ENCODE data around the gene AK4.

DNA sequence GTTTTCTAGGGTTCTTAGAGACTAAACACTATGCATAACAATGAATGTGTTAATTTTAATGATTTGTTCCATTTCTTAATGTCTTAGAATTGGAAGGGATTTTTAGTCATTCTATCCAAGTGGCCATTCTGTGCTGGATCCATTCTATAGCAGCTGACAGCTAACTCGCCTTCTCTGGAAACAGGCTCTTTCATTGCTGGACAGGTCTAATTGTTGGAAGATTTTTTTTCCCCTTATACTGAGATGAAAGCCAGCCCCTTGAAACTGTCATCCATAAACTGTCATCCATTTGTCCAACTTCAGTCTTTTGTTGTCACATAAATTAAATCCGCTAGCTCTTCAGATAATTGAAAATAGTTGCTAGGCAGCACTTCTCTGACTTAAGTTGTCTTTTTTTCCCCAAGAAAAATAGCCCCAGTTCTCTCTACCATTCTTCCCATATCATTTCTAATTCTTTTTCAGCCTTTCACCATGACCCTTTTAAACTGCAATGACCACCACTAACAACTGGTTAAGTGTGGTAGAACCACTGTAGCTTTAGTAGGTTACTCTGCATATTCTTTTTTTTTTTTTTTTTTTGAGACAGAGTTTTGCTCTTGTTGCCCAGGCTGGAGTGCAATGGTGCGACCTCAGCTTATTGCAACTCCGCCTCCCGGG is 19.7 kb downstream of the AK4 start:
- no peak for TF ChIP-seq CREB1 (CRISPR knock-in tag; IDR thresholded peaks at IDR 0.05)
- TF ChIP-seq, protein P1, sequence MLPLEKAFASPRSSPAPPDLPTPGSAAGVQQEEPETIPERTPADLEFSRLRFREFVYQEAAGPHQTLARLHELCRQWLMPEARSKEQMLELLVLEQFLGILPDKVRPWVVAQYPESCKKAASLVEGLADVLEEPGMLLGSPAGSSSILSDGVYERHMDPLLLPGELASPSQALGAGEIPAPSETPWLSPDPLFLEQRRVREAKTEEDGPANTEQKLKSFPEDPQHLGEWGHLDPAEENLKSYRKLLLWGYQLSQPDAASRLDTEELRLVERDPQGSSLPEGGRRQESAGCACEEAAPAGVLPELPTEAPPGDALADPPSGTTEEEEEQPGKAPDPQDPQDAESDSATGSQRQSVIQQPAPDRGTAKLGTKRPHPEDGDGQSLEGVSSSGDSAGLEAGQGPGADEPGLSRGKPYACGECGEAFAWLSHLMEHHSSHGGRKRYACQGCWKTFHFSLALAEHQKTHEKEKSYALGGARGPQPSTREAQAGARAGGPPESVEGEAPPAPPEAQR (CRISPR knock-in tag; IDR thresholded peaks at IDR 0.05): no peak
- TF ChIP-seq, protein P2, sequence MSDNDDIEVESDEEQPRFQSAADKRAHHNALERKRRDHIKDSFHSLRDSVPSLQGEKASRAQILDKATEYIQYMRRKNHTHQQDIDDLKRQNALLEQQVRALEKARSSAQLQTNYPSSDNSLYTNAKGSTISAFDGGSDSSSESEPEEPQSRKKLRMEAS (CRISPR knock-in tag; IDR thresholded peaks at IDR 0.05): no peak
- TF ChIP-seq, protein P3, sequence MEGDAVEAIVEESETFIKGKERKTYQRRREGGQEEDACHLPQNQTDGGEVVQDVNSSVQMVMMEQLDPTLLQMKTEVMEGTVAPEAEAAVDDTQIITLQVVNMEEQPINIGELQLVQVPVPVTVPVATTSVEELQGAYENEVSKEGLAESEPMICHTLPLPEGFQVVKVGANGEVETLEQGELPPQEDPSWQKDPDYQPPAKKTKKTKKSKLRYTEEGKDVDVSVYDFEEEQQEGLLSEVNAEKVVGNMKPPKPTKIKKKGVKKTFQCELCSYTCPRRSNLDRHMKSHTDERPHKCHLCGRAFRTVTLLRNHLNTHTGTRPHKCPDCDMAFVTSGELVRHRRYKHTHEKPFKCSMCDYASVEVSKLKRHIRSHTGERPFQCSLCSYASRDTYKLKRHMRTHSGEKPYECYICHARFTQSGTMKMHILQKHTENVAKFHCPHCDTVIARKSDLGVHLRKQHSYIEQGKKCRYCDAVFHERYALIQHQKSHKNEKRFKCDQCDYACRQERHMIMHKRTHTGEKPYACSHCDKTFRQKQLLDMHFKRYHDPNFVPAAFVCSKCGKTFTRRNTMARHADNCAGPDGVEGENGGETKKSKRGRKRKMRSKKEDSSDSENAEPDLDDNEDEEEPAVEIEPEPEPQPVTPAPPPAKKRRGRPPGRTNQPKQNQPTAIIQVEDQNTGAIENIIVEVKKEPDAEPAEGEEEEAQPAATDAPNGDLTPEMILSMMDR (IDR thresholded peaks at IDR 0.05): no peak
- TF ChIP-seq FOXJ3 (CRISPR knock-in tag; IDR thresholded peaks at IDR 0.05; ENCODE audit: borderline replicate concordance): no peak
- no peak for TF ChIP-seq NR2C2 (CRISPR knock-in tag; IDR thresholded peaks at IDR 0.05)
- TF ChIP-seq ZNF121 (CRISPR knock-in tag; IDR thresholded peaks at IDR 0.05): no peak
- no peak for TF ChIP-seq ZNF396 (CRISPR knock-in tag; IDR thresholded peaks at IDR 0.05; ENCODE audit: borderline replicate concordance)
- no peak for TF ChIP-seq NFYB (CRISPR knock-in tag; conservative IDR thresholded peaks at IDR 0.05; ENCODE audit: low read depth)
- TF ChIP-seq, protein P4, sequence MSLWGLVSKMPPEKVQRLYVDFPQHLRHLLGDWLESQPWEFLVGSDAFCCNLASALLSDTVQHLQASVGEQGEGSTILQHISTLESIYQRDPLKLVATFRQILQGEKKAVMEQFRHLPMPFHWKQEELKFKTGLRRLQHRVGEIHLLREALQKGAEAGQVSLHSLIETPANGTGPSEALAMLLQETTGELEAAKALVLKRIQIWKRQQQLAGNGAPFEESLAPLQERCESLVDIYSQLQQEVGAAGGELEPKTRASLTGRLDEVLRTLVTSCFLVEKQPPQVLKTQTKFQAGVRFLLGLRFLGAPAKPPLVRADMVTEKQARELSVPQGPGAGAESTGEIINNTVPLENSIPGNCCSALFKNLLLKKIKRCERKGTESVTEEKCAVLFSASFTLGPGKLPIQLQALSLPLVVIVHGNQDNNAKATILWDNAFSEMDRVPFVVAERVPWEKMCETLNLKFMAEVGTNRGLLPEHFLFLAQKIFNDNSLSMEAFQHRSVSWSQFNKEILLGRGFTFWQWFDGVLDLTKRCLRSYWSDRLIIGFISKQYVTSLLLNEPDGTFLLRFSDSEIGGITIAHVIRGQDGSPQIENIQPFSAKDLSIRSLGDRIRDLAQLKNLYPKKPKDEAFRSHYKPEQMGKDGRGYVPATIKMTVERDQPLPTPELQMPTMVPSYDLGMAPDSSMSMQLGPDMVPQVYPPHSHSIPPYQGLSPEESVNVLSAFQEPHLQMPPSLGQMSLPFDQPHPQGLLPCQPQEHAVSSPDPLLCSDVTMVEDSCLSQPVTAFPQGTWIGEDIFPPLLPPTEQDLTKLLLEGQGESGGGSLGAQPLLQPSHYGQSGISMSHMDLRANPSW (CRISPR knock-in tag; conservative IDR thresholded peaks at IDR 0.05; ENCODE audit: low read depth): no peak
- TF ChIP-seq ZNF416 (CRISPR knock-in tag; IDR thresholded peaks at IDR 0.05): no peak
- TF ChIP-seq FOXP1 (CRISPR knock-in tag; IDR thresholded peaks at IDR 0.05; ENCODE audit: borderline replicate concordance): no peak
- TF ChIP-seq, protein P5, sequence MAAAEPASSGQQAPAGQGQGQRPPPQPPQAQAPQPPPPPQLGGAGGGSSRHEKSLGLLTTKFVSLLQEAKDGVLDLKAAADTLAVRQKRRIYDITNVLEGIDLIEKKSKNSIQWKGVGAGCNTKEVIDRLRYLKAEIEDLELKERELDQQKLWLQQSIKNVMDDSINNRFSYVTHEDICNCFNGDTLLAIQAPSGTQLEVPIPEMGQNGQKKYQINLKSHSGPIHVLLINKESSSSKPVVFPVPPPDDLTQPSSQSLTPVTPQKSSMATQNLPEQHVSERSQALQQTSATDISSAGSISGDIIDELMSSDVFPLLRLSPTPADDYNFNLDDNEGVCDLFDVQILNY (CRISPR knock-in tag; IDR thresholded peaks at IDR 0.05): no peak
- TF ChIP-seq IRF2 (CRISPR knock-in tag; IDR thresholded peaks at IDR 0.05; ENCODE audit: borderline replicate concordance, low read depth): no peak
